GM23338 (cell line): Measurements from ENCODE around the gene STIM1. TPM values are rescaled to one million over a fixed set of nuclear protein-coding genes. Genes with fewer than 3 reads are reported as not detected.

ENCODE experiments used
- ATAC-seq: fragments of 200-7000 bp; cut with Tn5 transposase; 3 replicates; pipeline ENCODE4 v1.9.1; 2020
- DNase-seq: peaks from one replicate; pipeline ENCODE4 v3.0.0-alpha.2; 2015; ENCODE audit warnings: low spot score
- H2AFZ ChIP-seq: fragments of 200-600 bp; sonication (generic); 2 replicates; pipeline ENCODE4 v1.8.0; 2016; ENCODE audit warnings: antibody characterized with exemption, mild to moderate bottlenecking, moderate library complexity
- H3F3A ChIP-seq: fragments of 200-600 bp; sonication (generic); replicated peaks from 2 replicates; pipeline ENCODE4 v1.8.0; 2017; ENCODE audit warnings: antibody characterized with exemption, mixed run types, low read depth
- H3K27ac ChIP-seq: fragments of 200-600 bp; sonication (generic); 2 replicates; pipeline ENCODE4 v1.6.1; 2016; ENCODE audit warnings: low read depth
- H3K27me3 ChIP-seq: fragments of 200-600 bp; sonication (generic); 2 replicates; pipeline ENCODE4 v1.8.0; 2016; ENCODE audit warnings: mild to moderate bottlenecking, mixed run types, moderate library complexity; ENCODE audit not compliant: insufficient read depth
- H3K36me3 ChIP-seq: fragments of 200-600 bp; sonication (generic); 2 replicates; pipeline ENCODE4 v1.8.0; 2016; ENCODE audit warnings: mild to moderate bottlenecking; ENCODE audit not compliant: insufficient read depth
- H3K4me1 ChIP-seq: fragments of 200-600 bp; sonication (generic); 2 replicates; pipeline ENCODE4 v1.8.0; 2016; ENCODE audit warnings: mild to moderate bottlenecking, moderate library complexity; ENCODE audit not compliant: insufficient read depth
- H3K4me2 ChIP-seq: fragments of 200-600 bp; sonication (generic); 2 replicates; pipeline ENCODE4 v1.7.1; 2017; ENCODE audit warnings: mixed run types
- H3K4me3 ChIP-seq: fragments of 200-600 bp; sonication (generic); 2 replicates; pipeline ENCODE4 v1.6.1; 2016; ENCODE audit warnings: mixed run types
- H3K79me2 ChIP-seq: fragments of 200-600 bp; sonication (generic); replicated peaks from 2 replicates; pipeline ENCODE4 v1.8.0; 2017; ENCODE audit warnings: mild to moderate bottlenecking; ENCODE audit not compliant: insufficient read depth
- H3K9me2 ChIP-seq: fragments of 200-600 bp; sonication (generic); 2 replicates; pipeline ENCODE4 v1.8.0; 2017; ENCODE audit not compliant: insufficient read depth
- H4K20me1 ChIP-seq: fragments of 200-600 bp; sonication (generic); replicated peaks from 2 replicates; pipeline ENCODE4 v1.8.0; 2017; ENCODE audit warnings: mild to moderate bottlenecking; ENCODE audit not compliant: insufficient read depth
- H3K27ac Mint-ChIP-seq: 2 replicates; pipeline ENCODE4 v1.8.0; 2020; ENCODE audit warnings: inconsistent platforms, mild to moderate bottlenecking, moderate library complexity, mixed read lengths
- H3K27me3 Mint-ChIP-seq: 3 replicates; pipeline ENCODE4 v1.8.0; 2022; ENCODE audit warnings: low read depth, mild to moderate bottlenecking, moderate library complexity, mixed read lengths, inconsistent platforms; ENCODE audit not compliant: insufficient read depth, poor library complexity
- H3K36me3 Mint-ChIP-seq: 3 replicates; pipeline ENCODE4 v1.8.0; 2021; ENCODE audit warnings: low read depth, mild to moderate bottlenecking, inconsistent platforms, moderate library complexity, mixed read lengths
- H3K4me1 Mint-ChIP-seq: 3 replicates; pipeline ENCODE4 v1.8.0; 2020; ENCODE audit warnings: mild to moderate bottlenecking, inconsistent platforms, mixed read lengths
- H3K4me3 Mint-ChIP-seq: 3 replicates; pipeline ENCODE4 v1.8.0; 2021; ENCODE audit warnings: moderate library complexity, mild to moderate bottlenecking, inconsistent platforms, mixed read lengths
- H3K9me3 Mint-ChIP-seq: 3 replicates; pipeline ENCODE4 v1.8.0; 2020; ENCODE audit warnings: moderate library complexity, mild to moderate bottlenecking, inconsistent platforms, mixed read lengths
- EZH2 ChIP-seq: fragments of 200-600 bp; sonication (generic); IDR thresholded peaks from one replicate; pipeline ENCODE4 v1.8.0; 2017; ENCODE audit warnings: antibody characterized with exemption, mild to moderate bottlenecking, low read depth; ENCODE audit not compliant: unreplicated experiment
- JUNB ChIP-seq: IDR thresholded peaks from one replicate; pipeline ENCODE4 v1.6.1; 2016; ENCODE audit warnings: antibody characterized with exemption; ENCODE audit not compliant: unreplicated experiment
- NANOG ChIP-seq: IDR thresholded peaks from 2 replicates; pipeline ENCODE4 v1.6.1; 2016; ENCODE audit warnings: antibody characterized with exemption, borderline replicate concordance
- ZNF114 ChIP-seq: fragments of 250-450 bp; sonication (Bioruptor Pico); IDR thresholded peaks from 2 replicates; pipeline ENCODE4 v1.5.0; 2020; ENCODE audit warnings: mild to moderate bottlenecking, moderate library complexity
- ZNF331 ChIP-seq: fragments of 250-450 bp; sonication (Bioruptor Pico); IDR thresholded peaks from 2 replicates; pipeline ENCODE4 v1.5.0; 2020; ENCODE audit warnings: low read depth, mild to moderate bottlenecking, moderate library complexity
- ZNF462 ChIP-seq: fragments of 250-450 bp; sonication (Bioruptor Pico); IDR thresholded peaks from 2 replicates; pipeline ENCODE4 v1.5.0; 2020; ENCODE audit warnings: mild to moderate bottlenecking, moderate library complexity
- polyA plus RNA-seq: library from polyadenylated mRNA; unstranded; fragments of >200 nt; fragmentation: Nextera tagmentation; extraction: Ambion mirVana; gene quantifications from 2 replicates; pipeline ENCODE4 v1.2.1, GENCODE V29; 2016
- total RNA-seq: library from RNA; depleted of rRNA; stranded (reverse); fragments of >200 nt; shearing (Covaris generic); gene quantifications from 2 replicates; pipeline ENCODE4 v1.2.3, GENCODE V29; 2014

The STIM1 gene
- total and polyA plus RNA-seq, 2 experiments from 2014 or later: 3.5 to 14.0 TPM

GRCh38 chr11:3880724-3881123 is 25.3 kb downstream of the STIM1 start (continued):
- no peak for TF ChIP-seq ZNF462 (CRISPR knock-in tag)

- Histone ChIP-seq H3K4me3 (no peak overlapping the region), H3F3A (no peaks in the 10 kb centered on the region), H3K27ac (no peak overlapping the region), H4K20me1 (peaks cover 5% of the 10 kb centered on the region; the same call in 1 of the 2 replicates), H3K36me3 (no peaks in the 10 kb centered on the region), H3K4me2 (no peak overlapping the region), H3K27me3 (no peaks in the 10 kb centered on the region), H2AFZ (no peak overlapping the region), H3K79me2 (no peaks in the 10 kb centered on the region), H3K9me2 (no peaks in the 10 kb centered on the region), H3K4me1 (0 out of 2 replicates have a peak, but pooled peaks cover 3% of the 10 kb centered on the region)
- no peak for TF ChIP-seq JUNB
- TF ChIP-seq ZNF114 (CRISPR knock-in tag): no peak
- TF ChIP-seq EZH2: no peak
- TF ChIP-seq NANOG: no peak
- no peak overlapping the region for H3K27ac Mint-ChIP-seq
- ATAC-seq: no peak
- DNase-seq: no peak
- peaks cover 3% of the 10 kb centered on the region for H3K4me1 Mint-ChIP-seq
- H3K9me3 Mint-ChIP-seq: no peaks in the 10 kb centered on the region
- no peak overlapping the region for H3K4me3 Mint-ChIP-seq
- peaks cover 5% of the 10 kb centered on the region for H3K27me3 Mint-ChIP-seq
- H3K36me3 Mint-ChIP-seq: no peaks in the 10 kb centered on the region
Measured at GRCh38 chr11:3882655-3883054, 27.2 kb downstream of the STIM1 start.

GRCh38 chr11:3885855-3886254 is 30.4 kb downstream of the STIM1 start:
- Histone ChIP-seq H3K4me1 (no peaks in the 10 kb centered on the region), H3K4me2 (no peak overlapping the region), H2AFZ (no peak overlapping the region), H3K79me2 (no peaks in the 10 kb centered on the region), H3K27ac (no peak overlapping the region), H3K36me3 (no peaks in the 10 kb centered on the region), H3K4me3 (no peak overlapping the region), H3K9me2 (no peaks in the 10 kb centered on the region), H3F3A (no peaks in the 10 kb centered on the region), H3K27me3 (no peaks in the 10 kb centered on the region), H4K20me1 (0 out of 2 replicates have a peak, but pooled peaks cover 3% of the 10 kb centered on the region)
- TF ChIP-seq ZNF331 (CRISPR knock-in tag): no peak
- H3K36me3 Mint-ChIP-seq: no peaks in the 10 kb centered on the region
- no peaks in the 10 kb centered on the region for H3K27me3 Mint-ChIP-seq
- H3K27ac Mint-ChIP-seq: no peak overlapping the region
- H3K9me3 Mint-ChIP-seq: no peaks in the 10 kb centered on the region
- no peaks in the 10 kb centered on the region for H3K4me1 Mint-ChIP-seq
- DNase-seq (no peak), ATAC-seq (no peak)
- no peak overlapping the region for H3K4me3 Mint-ChIP-seq
